Activated CD8-positive, alpha-beta memory T cell treated with anti-CD3 and anti-CD28 coated beads for 24 hours (primary cell): ENCODE results near the gene HOXC13.

Experiments used
- DNase-seq: peaks from one replicate; pipeline ENCODE4 v3.0.0-alpha.2; 2020

Gene HOXC13

DNA sequence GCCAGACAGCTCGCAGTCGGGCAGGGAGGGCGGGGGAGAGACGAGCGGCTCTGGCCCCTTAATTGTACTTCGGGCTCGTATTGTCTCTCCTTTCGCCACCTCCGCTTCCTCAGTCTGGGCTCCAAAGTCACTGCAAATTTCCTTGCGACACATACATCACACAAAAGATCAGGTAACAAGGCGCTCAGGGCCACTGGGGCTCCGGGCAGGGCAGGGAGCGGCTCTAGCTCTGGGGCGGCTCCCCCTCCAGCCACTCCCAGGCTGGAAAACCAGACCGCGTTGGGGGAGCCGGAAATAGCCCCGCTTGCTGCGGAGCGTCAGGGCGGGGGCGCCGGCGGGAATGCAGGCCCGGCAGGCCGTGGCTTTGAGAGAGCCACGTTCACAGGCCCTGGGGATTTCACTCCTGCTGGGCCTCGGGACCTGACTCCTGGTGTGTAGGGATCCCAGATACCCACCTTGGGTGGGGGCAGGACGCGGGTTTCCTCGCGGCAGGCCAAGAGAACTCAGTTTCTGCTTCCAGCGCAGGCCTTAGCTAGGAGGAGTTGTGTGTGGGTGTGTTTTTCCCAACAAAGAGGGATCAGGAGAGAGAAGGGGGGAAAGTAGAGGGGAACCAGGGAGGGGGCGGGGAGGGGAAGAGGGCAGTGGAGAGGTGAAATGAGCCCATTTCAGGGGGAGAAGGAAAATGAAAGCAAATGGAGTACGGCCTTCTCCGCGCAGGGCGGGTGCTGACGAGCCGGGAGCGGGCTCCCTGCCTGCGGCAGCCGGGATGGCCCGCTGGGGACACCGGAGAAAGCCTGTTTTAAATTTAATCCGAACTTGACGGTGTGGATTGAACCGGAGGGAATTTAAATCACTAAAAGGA lies 57.0 kb downstream of the HOXC13 start:
- no peak for DNase-seq
